VCaP (cell line): ENCODE data around the gene GCN1.

ENCODE experiments used
- H3K27ac ChIP-seq: fragments of 450-650 bp; 2 replicates; pipeline ENCODE4 v1.5.1; 2017
- TF ChIP-seq, protein P1 (sequence below): fragments of 450-650 bp; conservative IDR thresholded peaks from 2 replicates; pipeline ENCODE4 v1.5.1; 2017; ENCODE audit warnings: mild to moderate bottlenecking, moderate library complexity

GCN1 gene

DNA sequence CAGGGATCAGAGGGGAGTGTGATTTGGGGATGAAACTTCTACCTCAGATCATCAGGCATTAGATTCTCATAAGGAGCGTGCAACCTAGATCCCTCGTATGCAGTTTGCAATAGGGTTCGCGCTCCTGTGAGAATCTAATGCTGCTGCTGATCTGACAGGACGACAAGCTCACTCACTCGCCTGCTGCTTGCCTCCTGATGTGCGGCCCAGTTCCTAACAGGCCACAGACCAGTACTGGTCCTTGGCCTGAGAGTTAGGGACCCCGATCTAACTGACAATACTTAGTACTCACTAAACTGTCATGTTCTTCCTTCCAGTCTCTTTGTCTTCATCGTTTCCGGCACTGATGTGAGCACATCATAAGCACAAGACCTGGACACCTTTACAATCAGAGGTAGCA, 11.7 kb upstream of the GCN1 start:
- H3K27ac ChIP-seq = no peak overlapping the region
- TF ChIP-seq, protein P1, sequence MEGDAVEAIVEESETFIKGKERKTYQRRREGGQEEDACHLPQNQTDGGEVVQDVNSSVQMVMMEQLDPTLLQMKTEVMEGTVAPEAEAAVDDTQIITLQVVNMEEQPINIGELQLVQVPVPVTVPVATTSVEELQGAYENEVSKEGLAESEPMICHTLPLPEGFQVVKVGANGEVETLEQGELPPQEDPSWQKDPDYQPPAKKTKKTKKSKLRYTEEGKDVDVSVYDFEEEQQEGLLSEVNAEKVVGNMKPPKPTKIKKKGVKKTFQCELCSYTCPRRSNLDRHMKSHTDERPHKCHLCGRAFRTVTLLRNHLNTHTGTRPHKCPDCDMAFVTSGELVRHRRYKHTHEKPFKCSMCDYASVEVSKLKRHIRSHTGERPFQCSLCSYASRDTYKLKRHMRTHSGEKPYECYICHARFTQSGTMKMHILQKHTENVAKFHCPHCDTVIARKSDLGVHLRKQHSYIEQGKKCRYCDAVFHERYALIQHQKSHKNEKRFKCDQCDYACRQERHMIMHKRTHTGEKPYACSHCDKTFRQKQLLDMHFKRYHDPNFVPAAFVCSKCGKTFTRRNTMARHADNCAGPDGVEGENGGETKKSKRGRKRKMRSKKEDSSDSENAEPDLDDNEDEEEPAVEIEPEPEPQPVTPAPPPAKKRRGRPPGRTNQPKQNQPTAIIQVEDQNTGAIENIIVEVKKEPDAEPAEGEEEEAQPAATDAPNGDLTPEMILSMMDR = no peak

- no peak overlapping the region for H3K27ac ChIP-seq
- TF ChIP-seq, protein P1 = no peak
Observed at GRCh38 chr12:120204171-120204570, 9.7 kb upstream of the GCN1 start.

- TF ChIP-seq, protein P1 = no peak
Observed at GRCh38 chr12:120200364-120200800, 5.9 kb upstream of the GCN1 start.

GRCh38 chr12:120199595-120200306, 5.2 kb upstream of the GCN1 start:
- TF ChIP-seq, protein P1 = no peak
- H3K27ac ChIP-seq = peak overlapping the region; percentile 97

More at GRCh38 chr12:120200364-120200800, 5.9 kb upstream of the GCN1 start:
- H3K27ac ChIP-seq = peak overlapping the region; percentile 97

DNA sequence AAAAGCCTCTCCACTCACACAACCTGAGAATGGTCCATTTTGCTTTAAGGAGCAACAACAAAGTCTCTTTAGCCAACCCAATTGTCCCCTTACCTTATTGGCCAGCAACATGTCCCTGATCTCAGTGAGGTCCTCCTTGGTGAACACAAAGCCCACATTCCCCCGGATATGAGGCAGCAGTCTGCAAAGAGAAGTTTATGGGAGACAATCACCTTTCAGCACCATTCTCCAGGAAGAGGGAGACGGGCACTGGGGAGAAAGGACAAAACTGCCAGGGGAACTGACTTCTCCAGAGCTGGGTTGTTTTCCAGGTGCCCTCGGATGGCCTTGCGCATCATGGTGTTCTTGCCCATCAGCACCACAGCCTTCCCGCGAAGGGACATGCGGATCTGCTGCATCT, 4.5 kb upstream of the GCN1 start:
- TF ChIP-seq, protein P1 = no peak
- H3K27ac ChIP-seq = peak overlapping the region; percentile 97

GRCh38 chr12:120197542-120197887, 3.0 kb upstream of the GCN1 start:
- TF ChIP-seq, protein P1 = no peak
- peak overlapping the region; percentile 97 for H3K27ac ChIP-seq

- H3K27ac ChIP-seq = peak overlapping the region; percentile 97
Observed at GRCh38 chr12:120196817-120197541, 2.5 kb upstream of the GCN1 start.

DNA sequence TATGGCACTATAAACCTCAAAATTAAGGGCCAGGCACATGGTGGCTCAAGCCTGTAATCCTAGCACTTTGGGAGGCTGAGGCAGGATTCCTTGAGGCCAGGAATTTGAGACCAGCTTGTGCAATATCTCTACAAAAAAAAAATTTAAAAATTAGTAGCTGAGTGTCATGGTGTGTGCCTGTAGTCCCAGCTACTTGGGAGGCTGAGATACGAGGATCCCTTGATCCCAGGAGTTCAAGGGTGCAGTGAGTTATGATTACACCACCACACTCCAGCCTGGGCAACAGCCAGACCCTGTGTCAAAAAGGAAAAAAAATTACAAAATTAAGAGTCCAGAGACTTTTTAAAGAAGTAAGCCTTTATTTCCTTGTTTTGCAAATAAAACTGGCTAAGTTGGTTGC, 1.8 kb upstream of the GCN1 start:
- peak overlapping the region; percentile 97 for H3K27ac ChIP-seq
- TF ChIP-seq, protein P1 = no peak
